NCI-H82 treated with DMSO at 0.1 percent for 48 hours (cell line): Measurements from ENCODE around the gene TRIM63.

Experiments used
- DNase-seq: peaks from one replicate; lab custom pipeline; 2025; ENCODE audit not compliant: unreplicated experiment; lab: John Stamatoyannopoulos, UW

The TRIM63 gene

DNA sequence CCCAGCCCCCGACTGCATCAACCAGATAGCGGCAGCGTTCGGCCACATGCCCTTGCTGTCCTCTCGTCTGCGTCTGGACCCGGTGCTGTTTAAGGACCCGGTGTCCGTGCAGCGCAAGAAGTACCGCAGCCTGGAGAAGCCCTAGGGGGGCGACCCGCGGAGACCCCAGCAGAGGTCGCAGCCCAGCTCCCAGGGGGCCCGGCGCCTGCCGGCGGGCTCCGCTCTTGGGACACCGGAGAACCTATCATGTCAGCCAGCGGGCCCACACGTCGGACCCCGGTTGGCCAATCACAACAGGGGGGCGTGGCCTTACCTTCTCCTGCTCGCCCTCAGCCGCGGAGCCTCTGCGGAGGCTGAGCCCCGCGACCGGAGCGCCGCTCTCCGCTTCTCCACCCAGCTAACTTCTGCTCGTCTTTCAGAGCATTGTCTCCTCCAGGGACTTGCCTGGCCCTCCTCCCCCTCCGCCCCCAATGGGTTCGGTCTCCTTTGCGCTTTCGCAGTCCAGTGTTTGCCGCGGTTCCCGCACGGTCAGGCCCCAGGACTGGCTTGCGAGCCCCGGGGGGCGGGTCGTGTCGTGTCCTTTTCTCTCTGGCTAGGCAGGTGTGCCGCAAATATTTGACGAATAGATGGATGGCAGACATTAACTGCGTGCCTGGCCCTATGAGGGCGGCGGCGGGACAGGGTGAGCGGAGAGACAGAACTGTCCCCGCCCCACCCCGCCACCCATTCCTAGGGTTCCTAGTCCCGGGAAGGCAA lies 32.0 kb downstream of the TRIM63 start:
- peak; percentile 86 for DNase-seq

DNA sequence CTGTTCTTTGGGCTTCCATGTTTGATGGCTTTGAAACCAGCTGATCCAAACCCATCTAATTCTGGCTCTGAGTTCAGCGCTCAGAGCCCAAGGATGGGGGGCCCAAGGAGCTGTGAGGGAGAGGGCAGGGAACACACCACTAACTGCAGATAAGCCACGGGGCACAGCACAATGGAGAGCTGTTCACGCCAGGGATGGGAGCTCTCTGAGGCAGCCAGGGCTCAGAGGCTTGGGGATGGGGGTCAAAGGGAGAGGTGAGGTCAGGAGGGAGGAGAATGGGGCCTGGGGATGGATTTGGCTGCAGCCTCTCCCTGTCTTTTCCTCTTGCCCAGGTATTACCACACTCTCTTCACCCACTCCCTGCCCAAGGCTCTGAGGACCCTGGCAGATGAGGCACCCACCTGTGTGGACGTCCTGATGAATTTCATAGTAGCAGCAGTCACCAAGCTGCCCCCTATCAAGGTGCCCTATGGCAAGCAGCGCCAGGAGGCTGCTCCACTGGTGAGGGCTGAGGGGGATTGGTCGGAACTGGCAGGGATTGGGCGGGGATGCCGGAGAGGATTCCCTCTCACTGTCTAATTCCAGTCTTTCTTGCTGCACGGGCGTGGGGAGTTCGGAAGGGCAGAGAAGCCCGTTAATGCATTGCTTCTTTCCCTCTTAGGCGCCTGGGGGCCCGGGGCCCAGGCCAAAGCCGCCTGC lies 32.8 kb downstream of the TRIM63 start:
- peak; percentile 24 for DNase-seq

DNA sequence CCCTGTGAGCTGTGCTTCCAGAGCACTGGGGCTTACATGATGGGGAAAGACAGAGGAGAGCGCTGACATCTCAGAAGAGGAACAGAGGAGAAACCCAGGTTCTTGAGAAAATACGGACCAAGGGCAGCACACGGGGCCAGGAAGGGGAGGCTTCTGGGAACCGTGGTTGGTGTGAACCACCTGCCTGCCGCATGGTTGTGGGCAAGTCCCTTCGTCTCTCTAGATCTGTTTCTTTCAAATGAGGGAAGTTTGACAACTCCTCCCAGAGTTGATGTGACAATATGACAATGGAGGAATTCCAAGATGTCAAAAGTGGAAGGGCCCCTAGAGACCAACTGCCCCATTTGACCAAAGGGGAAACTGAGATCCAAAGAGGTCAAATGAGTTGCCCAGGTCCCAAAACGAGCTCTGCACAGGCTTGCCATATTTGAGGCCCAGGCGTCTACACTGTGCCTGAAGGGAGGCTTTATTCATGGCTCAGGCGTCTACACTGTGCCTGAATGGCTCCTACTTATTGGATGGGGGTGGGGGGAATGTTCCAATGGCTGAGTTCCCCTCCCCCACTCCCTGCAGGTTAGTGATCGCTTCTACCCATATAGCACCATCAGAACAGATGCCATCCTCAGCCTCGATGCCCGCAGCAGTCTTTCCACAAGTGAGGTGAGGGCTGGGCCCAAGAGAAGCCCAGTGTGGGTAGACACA lies 34.6 kb downstream of the TRIM63 start:
- DNase-seq: no peak

DNA sequence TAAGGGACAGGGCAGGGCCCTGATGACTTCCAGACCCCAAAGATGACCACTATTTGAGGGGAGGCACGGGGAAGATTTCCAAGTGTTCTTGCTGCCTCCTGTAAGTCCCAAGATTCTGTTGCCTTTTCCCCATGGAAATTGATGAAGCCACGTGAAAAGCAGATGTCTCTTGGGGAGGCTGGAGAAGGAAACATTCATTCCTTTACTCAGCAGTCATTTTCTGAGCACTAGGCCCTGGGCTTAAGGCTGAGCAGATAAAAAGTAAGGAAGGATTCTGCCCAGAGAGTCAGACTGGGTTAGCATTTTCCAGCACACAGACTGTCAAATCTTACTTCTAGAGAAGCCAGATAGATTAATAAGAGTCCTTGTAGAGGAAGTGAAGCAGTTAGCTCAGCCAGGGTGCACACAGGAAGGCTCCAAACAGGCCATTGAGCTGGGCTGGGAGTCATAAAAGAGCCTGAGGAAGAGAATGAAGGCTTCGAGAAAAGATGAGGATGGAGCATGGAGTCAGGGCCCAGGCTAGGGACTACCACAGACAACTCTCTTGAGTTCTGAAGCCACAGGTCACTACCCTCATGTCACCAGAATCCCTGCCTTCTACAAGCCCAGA lies 35.7 kb downstream of the TRIM63 start:
- DNase-seq: no peak

DNA sequence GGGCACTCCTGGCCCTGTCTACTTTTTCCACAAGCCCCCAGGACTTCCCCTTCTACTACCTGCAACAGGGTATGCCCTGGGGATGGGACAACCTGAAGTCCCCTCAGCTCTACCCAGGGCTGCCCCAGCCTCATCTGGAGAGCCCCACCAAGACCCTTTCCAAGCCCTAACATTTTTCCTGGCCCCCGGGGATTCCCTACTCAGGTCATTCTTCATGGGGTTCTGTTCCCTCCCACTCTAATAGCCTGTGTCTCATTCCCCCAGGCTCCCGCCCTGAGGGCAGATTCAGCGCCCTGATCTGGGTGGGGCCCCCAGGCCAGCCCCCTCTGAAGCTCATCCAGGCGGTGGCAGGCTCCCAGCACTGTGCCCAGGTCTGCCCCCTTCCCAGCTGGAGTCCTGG lies 36.2 kb downstream of the TRIM63 start:
- DNase-seq: no peak

DNA sequence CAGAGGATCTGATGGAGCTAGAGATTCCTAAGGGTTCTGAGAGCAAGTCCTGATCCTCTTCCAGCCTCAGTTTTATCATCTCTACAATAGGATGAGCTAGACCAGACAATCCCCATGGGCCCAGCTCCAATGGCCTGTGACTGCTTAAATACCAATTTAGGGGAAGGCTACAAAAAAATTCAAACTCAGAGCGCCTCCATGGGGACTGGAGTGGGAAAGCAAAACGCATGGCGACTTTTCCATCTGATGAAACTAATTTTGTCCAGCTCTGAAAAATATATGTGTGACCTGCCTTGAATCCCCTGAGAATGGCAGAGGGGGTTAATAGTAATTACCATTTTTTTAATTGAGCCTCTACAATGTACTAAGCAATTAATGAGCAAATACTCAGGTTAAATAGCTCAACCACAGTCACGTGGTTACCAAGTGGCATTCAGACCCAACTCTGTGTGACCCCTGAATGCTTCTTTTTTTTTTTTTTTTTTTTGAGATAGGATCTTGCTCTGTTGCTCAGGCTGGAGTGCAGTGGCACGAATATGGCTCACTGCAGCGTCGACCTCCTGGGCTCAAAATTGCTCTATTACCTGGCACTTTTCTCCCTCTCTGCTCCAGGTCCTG lies 37.5 kb downstream of the TRIM63 start:
- DNase-seq: no peak

DNA sequence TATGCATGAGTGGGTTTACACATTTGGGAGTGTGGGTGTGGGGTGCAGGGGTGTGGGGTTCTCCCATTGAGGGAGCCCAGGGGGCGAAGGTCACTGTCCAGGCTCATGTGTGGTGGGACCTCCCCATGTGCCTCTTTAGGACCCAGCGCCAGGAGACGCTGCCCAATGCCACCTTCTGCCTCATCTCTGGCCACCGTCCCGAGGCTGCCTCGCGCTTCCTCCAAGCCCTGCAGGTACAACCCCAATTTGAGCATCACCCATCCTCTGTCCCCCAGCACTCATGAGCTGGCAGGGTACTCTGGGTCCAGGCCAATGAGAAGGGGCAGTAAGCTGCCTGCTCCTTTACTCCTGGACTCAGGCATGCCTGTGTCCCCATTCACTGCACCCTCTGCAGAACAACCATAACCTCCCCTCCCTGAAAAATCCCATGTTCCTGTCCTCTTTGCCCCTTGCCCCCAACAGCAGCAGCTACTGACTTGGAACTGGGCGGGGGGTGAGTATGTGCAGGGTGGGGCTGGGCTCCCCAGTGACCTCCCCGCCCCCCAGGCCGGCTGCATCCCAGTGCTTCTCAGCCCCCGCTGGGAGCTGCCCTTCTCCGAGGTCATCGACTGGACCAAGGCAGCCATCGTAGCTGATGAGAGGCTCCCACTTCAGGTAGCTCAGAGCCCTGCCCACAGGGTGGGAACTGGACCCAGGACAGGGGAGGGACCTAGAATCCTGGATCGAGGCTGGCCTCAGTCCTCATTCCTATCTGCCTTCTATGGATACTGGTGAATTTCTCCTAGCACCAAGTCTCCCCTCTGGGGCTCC lies 38.2 kb downstream of the TRIM63 start:
- DNase-seq: no peak

DNA sequence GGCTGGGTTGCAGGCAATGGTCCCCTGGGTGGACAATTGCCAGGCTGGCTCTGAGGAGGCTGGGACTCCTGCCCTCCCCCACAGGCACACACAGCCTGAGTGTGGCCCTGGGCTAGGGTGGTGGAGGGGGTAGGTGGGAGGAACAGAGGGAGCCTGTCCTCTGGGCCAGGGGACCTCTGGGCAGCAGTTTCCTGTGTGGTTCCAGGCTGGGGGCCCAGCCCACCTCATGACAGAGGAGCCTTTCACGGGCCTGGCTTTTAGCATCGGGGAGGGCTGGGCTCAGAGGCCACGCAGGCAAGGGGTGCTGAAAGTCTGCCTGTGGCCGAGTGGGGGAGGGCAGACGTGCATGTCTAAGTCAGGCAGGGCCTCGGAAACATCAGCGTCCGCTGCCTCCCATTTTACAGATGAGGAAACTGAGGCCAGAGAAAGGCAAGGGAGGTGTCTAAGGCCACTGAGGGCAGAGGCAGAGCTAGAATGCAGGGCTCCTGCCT lies 38.9 kb downstream of the TRIM63 start:
- DNase-seq: no peak

DNA sequence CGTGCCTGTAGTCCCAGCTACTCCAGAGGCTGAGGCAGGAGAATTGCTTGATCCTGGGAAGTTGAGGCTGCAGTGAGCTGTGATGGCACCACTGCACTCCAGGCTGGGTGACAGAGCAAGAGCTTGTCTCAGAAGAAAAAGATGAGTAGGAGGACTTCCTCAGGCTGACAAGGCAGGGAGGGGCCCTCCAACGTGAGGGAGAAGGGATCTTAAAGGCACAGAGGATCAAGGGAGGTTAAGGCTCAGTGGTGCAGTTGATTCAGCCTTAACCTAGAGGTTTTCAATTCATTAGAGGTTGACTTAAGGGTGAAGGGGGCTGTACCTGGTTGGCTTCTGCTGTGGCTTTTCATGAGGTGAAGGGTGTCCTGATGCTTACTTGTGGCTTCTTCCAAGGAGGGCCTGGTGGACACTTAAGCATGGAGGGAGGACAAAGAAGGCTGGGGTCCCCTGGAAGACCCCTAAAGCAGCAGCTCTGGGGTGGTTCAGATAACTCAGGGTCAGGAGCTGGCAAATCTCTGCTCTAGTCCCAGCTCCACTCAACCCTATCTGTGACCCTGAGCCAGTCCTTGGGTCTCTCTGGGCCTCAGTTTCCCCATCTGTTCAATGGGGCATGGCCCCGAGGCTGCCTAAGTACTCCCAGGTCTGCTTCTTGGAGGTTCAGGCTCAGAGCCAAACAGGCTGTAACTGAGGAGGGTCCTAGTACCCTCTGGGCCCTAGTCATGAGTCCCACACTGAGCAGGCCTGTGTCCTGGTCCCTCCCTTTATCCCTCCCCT lies 39.5 kb downstream of the TRIM63 start:
- no peak for DNase-seq

DNA sequence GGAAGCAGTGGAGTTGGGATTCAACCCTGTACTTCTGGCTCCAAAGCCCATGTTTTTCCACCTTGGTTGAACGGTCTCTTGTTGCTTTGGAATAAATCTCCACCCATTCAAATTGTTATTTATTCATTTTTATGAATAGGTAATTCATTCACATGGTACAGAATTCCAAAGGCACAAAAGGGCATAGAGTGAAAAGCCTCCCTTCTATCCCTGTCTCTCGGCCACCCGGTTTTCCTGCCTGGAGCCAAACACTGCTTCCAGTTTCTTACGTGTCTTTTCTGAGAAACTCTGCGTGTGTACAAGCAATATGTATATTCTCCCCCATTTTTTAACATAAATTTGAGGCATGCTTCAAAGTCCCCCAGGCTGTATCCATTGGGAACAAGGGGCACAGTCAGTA lies 41.9 kb downstream of the TRIM63 start:
- DNase-seq: no peak

DNA sequence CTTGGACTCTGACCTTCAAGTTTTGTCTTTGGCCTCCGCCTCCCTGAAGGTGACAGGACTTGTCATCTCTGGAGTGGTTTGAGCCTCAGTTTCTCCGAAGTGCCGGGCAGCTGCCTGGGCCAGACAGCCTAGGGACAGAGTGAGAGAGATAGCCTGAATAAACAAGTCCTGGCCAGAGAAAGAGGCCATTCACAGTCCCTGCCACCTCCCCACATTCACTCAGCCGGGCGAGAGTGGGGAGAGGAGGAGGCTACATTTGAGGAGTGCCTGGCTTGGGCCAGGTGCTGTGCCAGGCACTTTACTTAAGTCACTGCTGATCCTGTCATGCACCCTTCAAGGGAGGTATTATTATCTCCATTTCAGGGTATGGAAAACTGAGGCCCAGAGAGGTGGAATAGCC lies 42.4 kb downstream of the TRIM63 start:
- no peak for DNase-seq

DNA sequence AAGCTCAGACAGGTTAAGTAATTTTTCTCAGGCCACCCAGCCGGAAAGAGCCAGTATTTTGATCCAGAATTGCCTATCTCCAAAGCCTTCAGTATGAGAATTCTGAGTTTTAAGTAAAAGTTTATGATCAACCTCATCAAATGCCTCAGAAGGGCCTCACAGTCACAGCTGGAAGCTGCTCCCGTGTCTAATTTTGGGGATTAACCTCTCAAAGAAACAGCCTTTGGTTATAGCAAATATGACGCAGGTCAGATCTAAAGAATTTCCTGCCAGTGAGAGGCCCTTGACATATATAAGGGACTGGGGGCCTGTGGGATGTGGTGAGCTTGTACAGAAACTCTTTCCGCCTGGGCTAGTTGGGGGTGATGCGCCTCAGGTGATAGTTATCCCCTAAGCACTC lies 43.6 kb downstream of the TRIM63 start:
- no peak for DNase-seq

DNA sequence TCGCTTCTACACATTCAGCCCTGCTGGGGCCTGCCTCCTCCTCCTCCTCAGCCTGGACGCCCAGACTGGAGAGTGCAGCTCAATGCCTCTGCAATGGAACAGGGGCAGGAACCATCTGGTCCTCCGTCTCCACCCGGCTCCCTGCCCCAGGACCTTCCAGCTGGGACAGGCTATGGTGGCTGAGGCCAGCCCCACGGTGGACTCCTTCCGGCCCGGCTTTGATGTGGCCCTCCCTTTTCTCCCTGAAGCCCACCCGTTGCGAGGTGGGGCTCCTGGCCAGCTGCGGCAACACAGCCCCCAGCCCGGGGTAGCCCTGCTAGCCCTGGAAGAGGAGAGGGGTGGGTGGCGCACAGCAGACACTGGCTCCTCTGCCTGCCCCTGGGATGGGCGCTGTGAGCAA lies 44.4 kb downstream of the TRIM63 start:
- no peak for DNase-seq

DNA sequence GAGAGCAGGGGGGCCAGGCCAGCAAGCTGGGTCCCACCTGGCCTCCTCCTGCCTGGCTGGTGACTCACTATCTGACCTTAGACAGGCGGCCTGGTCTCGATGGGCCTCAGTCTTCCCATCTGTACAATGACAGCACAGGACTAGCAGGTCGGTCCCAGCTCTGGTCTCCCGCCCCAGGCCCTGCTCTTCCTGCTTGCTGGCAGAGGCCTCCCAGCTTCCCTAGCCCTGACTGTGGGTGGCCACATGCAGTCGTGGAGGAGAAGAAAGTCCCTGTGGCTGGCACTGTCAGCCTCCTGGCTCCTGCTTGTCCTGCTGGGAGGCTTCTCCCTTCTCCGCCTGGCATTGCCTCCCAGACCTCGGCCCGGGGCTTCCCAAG lies 45.0 kb downstream of the TRIM63 start:
- no peak for DNase-seq

DNA sequence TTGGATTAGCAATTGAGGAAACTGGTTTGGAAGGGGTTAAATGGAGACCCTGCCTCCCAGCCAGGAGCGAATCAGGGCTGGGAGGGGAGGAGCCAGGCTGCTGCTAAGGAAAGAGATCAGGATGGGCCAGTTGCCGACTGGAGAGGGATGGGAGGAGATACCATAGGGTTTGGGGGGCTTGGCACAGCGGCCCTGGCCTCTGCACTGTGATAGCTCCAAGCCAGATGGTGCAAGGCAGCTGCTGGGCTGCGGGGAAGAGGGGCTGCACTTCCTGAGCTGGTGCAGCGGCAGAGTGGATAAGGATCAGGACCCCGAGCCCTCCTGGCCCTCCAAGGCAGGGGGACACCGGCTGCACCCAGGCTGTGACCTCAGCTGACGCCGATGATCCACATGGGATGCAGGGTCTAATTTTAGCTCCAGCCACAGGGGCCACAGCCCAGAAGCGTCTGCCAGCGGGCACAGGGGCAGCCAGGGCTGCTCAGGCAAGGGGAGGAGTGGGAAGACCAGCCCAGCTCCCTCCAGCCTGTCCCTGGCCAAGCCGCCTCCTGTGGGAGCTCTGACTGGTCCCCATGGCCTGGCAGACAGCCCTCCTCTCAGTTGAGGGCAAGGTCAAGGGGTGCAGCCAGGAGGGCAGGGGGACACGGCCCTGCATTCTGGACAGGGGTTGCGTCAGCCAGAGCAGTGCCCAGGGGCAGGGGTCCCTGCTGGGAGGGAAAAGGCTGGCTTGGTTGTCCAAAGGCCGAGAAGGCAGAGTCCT lies 45.6 kb downstream of the TRIM63 start, which contains the start of gene EXTL1:
Gene EXTL1, plus strand, starts transcription at position 129 of the 757 bp plus-strand sequence. CDS start 872 bp downstream, outside the sequence.
- DNase-seq: peak; percentile 96

DNA sequence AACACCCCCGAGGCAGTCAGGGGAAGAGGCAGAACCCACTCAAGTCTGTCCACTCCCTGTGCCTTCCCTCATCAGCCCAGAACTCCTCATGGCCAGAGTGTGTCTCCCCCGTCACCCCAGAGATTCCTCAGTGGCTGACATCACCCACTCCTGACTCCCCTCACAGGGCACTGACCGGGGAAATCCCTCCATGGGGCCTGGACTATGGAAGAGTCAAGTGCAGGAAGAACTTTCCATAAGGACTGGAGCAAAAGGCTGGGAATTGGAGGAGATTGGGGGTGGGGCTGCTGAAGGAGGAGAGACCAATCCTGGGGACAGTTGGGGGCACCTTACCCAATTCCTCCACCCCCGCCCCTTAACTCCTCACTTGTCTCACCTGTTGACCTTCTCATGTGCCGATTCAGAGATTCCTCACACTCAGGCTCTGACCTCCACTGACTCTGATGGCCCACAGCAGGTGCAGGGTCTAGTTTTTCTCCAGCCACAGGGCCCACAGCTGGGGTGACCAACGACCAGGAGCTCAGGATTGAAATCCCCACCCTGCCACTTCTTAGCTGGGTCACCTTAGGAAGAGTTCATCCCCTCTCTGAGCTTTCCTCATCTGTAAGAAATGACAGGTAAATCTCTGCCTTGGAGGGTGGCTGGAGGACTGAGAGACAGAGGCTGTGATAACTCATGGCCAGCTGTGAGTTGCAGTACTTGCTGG lies 46.3 kb downstream of the TRIM63 start:
- no peak for DNase-seq

DNA sequence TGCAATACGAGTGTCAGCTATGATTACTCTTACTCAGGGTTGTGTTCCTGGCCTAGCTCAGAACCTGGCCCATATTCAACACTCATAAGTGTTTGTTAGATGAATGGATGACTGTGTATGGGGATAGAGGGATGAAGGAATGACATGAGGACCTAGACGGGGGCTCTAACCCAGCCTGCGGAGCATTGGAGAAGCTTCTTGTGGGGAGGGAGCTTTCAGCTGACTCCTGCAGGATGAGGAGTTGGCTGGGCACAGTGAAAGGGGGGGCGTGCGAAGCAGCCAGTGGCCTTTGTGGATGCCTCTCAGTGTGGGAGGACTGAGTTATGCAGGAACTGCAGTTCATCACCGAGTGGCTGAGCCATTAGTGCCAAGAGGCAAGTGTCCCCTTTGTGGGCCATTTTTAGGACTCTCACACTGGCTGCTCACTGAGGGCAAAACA lies 47.1 kb downstream of the TRIM63 start:
- no peak for DNase-seq
